ENCODE results near the gene SNN. TPM values are rescaled to one million over a fixed set of nuclear protein-coding genes. Genes with fewer than 3 reads are reported as not detected.

Gene SNN
- total RNA-seq, 1 experiment from 2014 or later: 13.0 TPM

GRCh38 chr16:11719171-11719570 lies 50.9 kb downstream of the SNN start:
- intact Hi-C loops (cut with micrococcal nuclease; ENCODE audit: unreplicated experiment): no loop called here
- ChIA-PET POLR2A (ENCODE audit: low non-redundant PET) (no interaction called here), CTCF (no interaction called here)
- H3K27ac ChIP-seq (ENCODE audit: low read depth, low read length, poor library complexity, severe bottlenecking): no peak overlapping the region
- no peak for DNase-seq (ENCODE audit: low spot score)
- H3K4me3 ChIP-seq (ENCODE audit: low read depth, low read length, poor library complexity, severe bottlenecking): no peak overlapping the region
- H3K27me3 ChIP-seq (replicated peaks; ENCODE audit: insufficient read depth, low read depth, low read length, poor library complexity): no peaks in the 10 kb centered on the region
- peaks cover 5% of the 10 kb centered on the region for H3K4me1 ChIP-seq (ENCODE audit: insufficient read depth, low read length, poor library complexity, severe bottlenecking)
- peaks cover 15% of the 10 kb centered on the region for H3K36me3 ChIP-seq (ENCODE audit: insufficient read depth, low read length, poor library complexity, severe bottlenecking)
- H3K9me3 ChIP-seq (ENCODE audit: low read depth, low read length, poor library complexity, severe bottlenecking): no peaks in the 10 kb centered on the region
- BruUV-seq (replicated peaks): no TSS peak
- TF ChIP-seq CTCF (conservative IDR thresholded peaks at IDR 0.05; ENCODE audit: low read depth, low read length) (no peak), EZH2 (IDR thresholded peaks at IDR 0.05; ENCODE audit: borderline replicate concordance, low read depth, low read length, poor library complexity, severe bottlenecking) (no peak)

GRCh38 chr16:11719762-11720161 lies 51.5 kb downstream of the SNN start:
- BruUV-seq (replicated peaks): no TSS peak
- Histone ChIP-seq H3K27ac (ENCODE audit: low read depth, low read length, poor library complexity, severe bottlenecking) (no peak overlapping the region), H3K36me3 (ENCODE audit: insufficient read depth, low read length, poor library complexity, severe bottlenecking) (peaks cover 15% of the 10 kb centered on the region), H3K4me3 (ENCODE audit: low read depth, low read length, poor library complexity, severe bottlenecking) (no peak overlapping the region), H3K4me1 (ENCODE audit: insufficient read depth, low read length, poor library complexity, severe bottlenecking) (peaks cover 5% of the 10 kb centered on the region), H3K9me3 (ENCODE audit: low read depth, low read length, poor library complexity, severe bottlenecking) (no peaks in the 10 kb centered on the region), H3K27me3 (replicated peaks; ENCODE audit: insufficient read depth, low read depth, low read length, poor library complexity) (no peaks in the 10 kb centered on the region)
- POLR2A ChIA-PET (ENCODE audit: low non-redundant PET): no interaction called here
- CTCF ChIA-PET: no interaction called here
- intact Hi-C loops (cut with micrococcal nuclease; ENCODE audit: unreplicated experiment): no loop called here
- TF ChIP-seq EZH2 (IDR thresholded peaks at IDR 0.05; ENCODE audit: borderline replicate concordance, low read depth, low read length, poor library complexity, severe bottlenecking): no peak
- no peak for TF ChIP-seq CTCF (conservative IDR thresholded peaks at IDR 0.05; ENCODE audit: low read depth, low read length)
- DNase-seq (ENCODE audit: low spot score): no peak

- Histone ChIP-seq H3K36me3 (ENCODE audit: insufficient read depth, low read length, poor library complexity, severe bottlenecking) (peaks cover 26% of the 10 kb centered on the region), H3K27me3 (replicated peaks; ENCODE audit: insufficient read depth, low read depth, low read length, poor library complexity) (no peaks in the 10 kb centered on the region), H3K4me3 (ENCODE audit: low read depth, low read length, poor library complexity, severe bottlenecking) (no peak overlapping the region), H3K4me1 (ENCODE audit: insufficient read depth, low read length, poor library complexity, severe bottlenecking) (no peaks in the 10 kb centered on the region), H3K27ac (ENCODE audit: low read depth, low read length, poor library complexity, severe bottlenecking) (no peak overlapping the region), H3K9me3 (ENCODE audit: low read depth, low read length, poor library complexity, severe bottlenecking) (no peaks in the 10 kb centered on the region)
- no TSS peak for BruUV-seq (replicated peaks)
- no peak for TF ChIP-seq EZH2 (IDR thresholded peaks at IDR 0.05; ENCODE audit: borderline replicate concordance, low read depth, low read length, poor library complexity, severe bottlenecking)
- TF ChIP-seq CTCF (conservative IDR thresholded peaks at IDR 0.05; ENCODE audit: low read depth, low read length): no peak
- intact Hi-C loops (cut with micrococcal nuclease; ENCODE audit: unreplicated experiment): no loop called here
- DNase-seq (ENCODE audit: low spot score): no peak
- POLR2A ChIA-PET (ENCODE audit: low non-redundant PET): no interaction called here
- CTCF ChIA-PET: no interaction called here
Observed at GRCh38 chr16:11721781-11722467, 53.7 kb downstream of the SNN start.

All from A673 (cell line).